Superior temporal gyrus (tissue), 1 donor: Measurements from ENCODE around the gene CFAP20DC.
"Not testable (repeated sequence)": the region's sequence is repeated elsewhere in the genome, so short reads cannot be mapped to it uniquely, and the experiment has no call there.

Experiments
- DNase-seq: peaks from one replicate; pipeline ENCODE4 v3.0.0-alpha.2; 2016; ENCODE audit errors: extremely low spot score

Gene CFAP20DC

GRCh38 chr3:58963928-58964503 is 85.8 kb downstream of the CFAP20DC start:
- DNase-seq = no peak

- no peak for DNase-seq
Measured at GRCh38 chr3:58962816-58963215, 87.0 kb downstream of the CFAP20DC start.

- DNase-seq = no peak
Measured at GRCh38 chr3:58962040-58962651, 87.7 kb downstream of the CFAP20DC start.

- DNase-seq = no peak
Measured at GRCh38 chr3:58955308-58955707, 94.5 kb downstream of the CFAP20DC start.

- no peak for DNase-seq
Measured at GRCh38 chr3:58953288-58953687, 96.5 kb downstream of the CFAP20DC start.

GRCh38 chr3:58952128-58952917 is 97.5 kb downstream of the CFAP20DC start:
- no peak for DNase-seq

- no peak for DNase-seq
Measured at GRCh38 chr3:58948018-58948417, 101.8 kb downstream of the CFAP20DC start.

- DNase-seq = no peak
Measured at GRCh38 chr3:58946875-58947274, 103.0 kb downstream of the CFAP20DC start.

- no peak for DNase-seq
Measured at GRCh38 chr3:58938057-58938456, 111.8 kb downstream of the CFAP20DC start.

GRCh38 chr3:58924578-58924977 is 125.2 kb downstream of the CFAP20DC start:
- DNase-seq = no peak

- DNase-seq = no peak
Measured at GRCh38 chr3:58900386-58900785, 149.4 kb downstream of the CFAP20DC start.

GRCh38 chr3:58899953-58900298 is 149.9 kb downstream of the CFAP20DC start:
- DNase-seq = no peak

GRCh38 chr3:58899159-58899952 is 150.5 kb downstream of the CFAP20DC start:
- no peak for DNase-seq

GRCh38 chr3:58898513-58898912 is 151.3 kb downstream of the CFAP20DC start:
- no peak for DNase-seq

GRCh38 chr3:58897646-58898045 is 152.2 kb downstream of the CFAP20DC start:
- DNase-seq = no peak

- not testable (repeated sequence) for DNase-seq
Measured at GRCh38 chr3:58895678-58896077, 154.1 kb downstream of the CFAP20DC start.

GRCh38 chr3:58892526-58892925 is 157.3 kb downstream of the CFAP20DC start:
- not testable (repeated sequence) for DNase-seq

- DNase-seq = no peak
Measured at GRCh38 chr3:58888087-58888486, 161.7 kb downstream of the CFAP20DC start.

GRCh38 chr3:58884453-58884852 is 165.4 kb downstream of the CFAP20DC start:
- no peak for DNase-seq

GRCh38 chr3:58880182-58880581 is 169.6 kb downstream of the CFAP20DC start:
- no peak for DNase-seq

- DNase-seq = no peak
Measured at GRCh38 chr3:58874795-58875194, 175.0 kb downstream of the CFAP20DC start.

- no peak for DNase-seq
Measured at GRCh38 chr3:58874248-58874741, 175.5 kb downstream of the CFAP20DC start.
